Trophoblast cell (in vitro differentiated cells and primary cell): ENCODE data around the gene NOTCH2NLA. TPM values are rescaled to one million over a fixed set of nuclear protein-coding genes. Genes with fewer than 3 reads are reported as not detected.
"Not testable (repeated sequence)": the region's sequence is repeated elsewhere in the genome, so short reads cannot be mapped to it uniquely, and the experiment has no call there.

Source experiments
- DNase-seq, 2 donors: peaks; one replicate each; pipeline ENCODE4 v3.0.0-alpha.2; 2016
- H2AFZ ChIP-seq: 2 replicates; pipeline ENCODE4 v1.6.1; 2013; ENCODE audit warnings: low read length, moderate library complexity, mild to moderate bottlenecking; ENCODE audit not compliant: insufficient read depth, poor library complexity
- H2AK5ac ChIP-seq: 2 replicates; pipeline ENCODE4 v1.6.1; 2013; ENCODE audit warnings: mild to moderate bottlenecking, low read length
- H2BK120ac ChIP-seq: 2 replicates; pipeline ENCODE4 v1.6.1; 2013; ENCODE audit warnings: low read length, mild to moderate bottlenecking, moderate library complexity; ENCODE audit not compliant: insufficient read depth, poor library complexity
- H2BK12ac ChIP-seq: 2 replicates; pipeline ENCODE4 v1.6.1; 2013; ENCODE audit warnings: mild to moderate bottlenecking, low read length, moderate library complexity
- H2BK5ac ChIP-seq: 2 replicates; pipeline ENCODE4 v1.6.1; 2013; ENCODE audit warnings: low read length, low read depth, moderate library complexity, mild to moderate bottlenecking; ENCODE audit not compliant: poor library complexity
- H3K14ac ChIP-seq: 2 replicates; pipeline ENCODE4 v1.6.1; 2013; ENCODE audit warnings: mild to moderate bottlenecking, low read length
- H3K18ac ChIP-seq: 2 replicates; pipeline ENCODE4 v1.6.1; 2013; ENCODE audit warnings: mild to moderate bottlenecking, low read length
- H3K23ac ChIP-seq: 2 replicates; pipeline ENCODE4 v1.6.1; 2013; ENCODE audit warnings: low read length
- H3K27ac ChIP-seq: 2 replicates; pipeline ENCODE4 v1.5.1; 2013; ENCODE audit warnings: low read depth, mild to moderate bottlenecking, inconsistent platforms, low read length, moderate library complexity
- H3K27me3 ChIP-seq: 2 replicates; pipeline ENCODE4 v1.6.1; 2013; ENCODE audit warnings: inconsistent platforms, mild to moderate bottlenecking, low read length, moderate library complexity; ENCODE audit not compliant: insufficient read depth
- H3K36me3 ChIP-seq, 2 experiments: 1 replicate in 1 of 2; 2 replicates in 1 of 2; pipeline ENCODE4 v1.6.1; 2013; ENCODE audit warnings: low read length in 2 of 2, mild to moderate bottlenecking in 2 of 2, moderate library complexity in 1 of 2; ENCODE audit not compliant: insufficient read depth in 2 of 2, control insufficient read depth in 1 of 2
- H3K4ac ChIP-seq: 2 replicates; pipeline ENCODE4 v1.6.1; 2013; ENCODE audit warnings: low read depth, mild to moderate bottlenecking, low read length, moderate library complexity
- H3K4me1 ChIP-seq, 2 experiments: 1 replicate in 1 of 2; 2 replicates in 1 of 2; pipeline ENCODE4 v1.6.1; 2013; ENCODE audit warnings: low read length in 2 of 2, mild to moderate bottlenecking in 2 of 2, moderate library complexity in 1 of 2; ENCODE audit not compliant: insufficient read depth in 2 of 2, control insufficient read depth in 1 of 2
- H3K4me2 ChIP-seq: 2 replicates; pipeline ENCODE4 v1.6.1; 2013; ENCODE audit warnings: inconsistent platforms, mild to moderate bottlenecking, low read length, moderate library complexity
- H3K4me3 ChIP-seq: 2 replicates; pipeline ENCODE4 v1.5.1; 2013; ENCODE audit warnings: mild to moderate bottlenecking, low read depth, low read length, inconsistent platforms
- H3K79me1 ChIP-seq: one replicate; pipeline ENCODE4 v1.6.1; 2013; ENCODE audit warnings: low read length
- H3K79me2 ChIP-seq: 2 replicates; pipeline ENCODE4 v1.6.1; 2013; ENCODE audit warnings: low read length, mild to moderate bottlenecking; ENCODE audit not compliant: control insufficient read depth, insufficient read depth, poor library complexity
- H3K9ac ChIP-seq: 2 replicates; pipeline ENCODE4 v1.6.1; 2013; ENCODE audit warnings: mild to moderate bottlenecking, low read length
- H3K9me3 ChIP-seq: 2 replicates; pipeline ENCODE4 v1.6.1; 2013; ENCODE audit warnings: low read depth, mild to moderate bottlenecking, control low read depth, inconsistent platforms, low read length; ENCODE audit not compliant: insufficient read depth
- H4K12ac ChIP-seq: 2 replicates; pipeline ENCODE4 v1.6.1; 2013; ENCODE audit warnings: low read depth, mild to moderate bottlenecking, low read length, moderate library complexity
- H4K8ac ChIP-seq: 2 replicates; pipeline ENCODE4 v1.6.1; 2013; ENCODE audit warnings: low read depth, mild to moderate bottlenecking, low read length, moderate library complexity
- H4K91ac ChIP-seq: one replicate; pipeline ENCODE4 v1.6.1; 2013; ENCODE audit warnings: low read depth, mild to moderate bottlenecking, low read length, moderate library complexity
- WGBS: extraction: QIAGEN DNeasy Blood & Tissue Kit; methylation state at CpG from one replicate; pipeline ENCODE4 v1.1.7; 2013; ENCODE audit warnings: missing lambda C conversion rate; ENCODE audit not compliant: insufficient read length, insufficient coverage; ENCODE audit errors: extremely low coverage; 5-methylcytosine and 5-hydroxymethylcytosine counted together
- polyA plus RNA-seq: library from polyadenylated mRNA; stranded (reverse); fragments of 200-250 nt; gene quantifications from 2 replicates; pipeline ENCODE4 v1.2.3, GENCODE V29; 2013

Gene NOTCH2NLA
- polyA plus RNA-seq, result 9.1 and 9.5 TPM in 2 replicates

GRCh38 chr1:146228710-146229477, at the start of gene NOTCH2NLA:
TSS of gene NOTCH2NLA (minus strand) at chr1:146229021. CDS start at chr1:146189337, 39,684 bp downstream.
- H4K12ac ChIP-seq, H3K4me1 ChIP-seq, H3K79me1 ChIP-seq, H2BK12ac ChIP-seq, H3K4ac ChIP-seq, H3K36me3 ChIP-seq, H3K9me3 ChIP-seq, H3K27me3 ChIP-seq, H3K23ac ChIP-seq, H2AK5ac ChIP-seq, H3K27ac ChIP-seq, H2BK120ac ChIP-seq, H3K79me2 ChIP-seq, H3K9ac ChIP-seq: not testable (repeated sequence)
- peak within 1 kb of the TSS; percentile 79 for H3K14ac ChIP-seq
- H3K4me3 ChIP-seq, result peak within 1 kb of the TSS; percentile 80
- H3K18ac ChIP-seq, result peak within 1 kb of the TSS; percentile 75
- DNase-seq, result peak in 1 of 2 donors; percentile 0
- H3K4me2 ChIP-seq, result peak within 1 kb of the TSS; percentile 61
- no CpG with 5 or more reads among the region's 72 CpGs for WGBS
- H2AFZ ChIP-seq, result peak within 1 kb of the TSS; percentile 78
- H4K91ac ChIP-seq, result peak within 1 kb of the TSS; percentile 68
- H2BK5ac ChIP-seq, result peak within 1 kb of the TSS; percentile 40
- H4K8ac ChIP-seq, result peak within 1 kb of the TSS; percentile 93

GRCh38 chr1:146278346-146278745, 49.5 kb upstream of the NOTCH2NLA start:
- H2AFZ ChIP-seq, H3K23ac ChIP-seq, H4K8ac ChIP-seq, H4K91ac ChIP-seq, H3K4me2 ChIP-seq, H3K14ac ChIP-seq, H3K4ac ChIP-seq, H3K79me1 ChIP-seq, DNase-seq, H2AK5ac ChIP-seq, H4K12ac ChIP-seq, H2BK5ac ChIP-seq, H3K9me3 ChIP-seq, H3K27ac ChIP-seq, H3K9ac ChIP-seq, H3K18ac ChIP-seq, H3K27me3 ChIP-seq, H3K4me3 ChIP-seq, H3K4me1 ChIP-seq, H3K79me2 ChIP-seq, H2BK120ac ChIP-seq, H3K36me3 ChIP-seq, H2BK12ac ChIP-seq: not testable (repeated sequence)
- WGBS, result no CpG with 5 or more reads among the region's 3 CpGs

- H4K12ac ChIP-seq, H3K4me3 ChIP-seq, H3K4me2 ChIP-seq, DNase-seq, H3K18ac ChIP-seq, H4K91ac ChIP-seq, H3K36me3 ChIP-seq, H3K79me1 ChIP-seq, H2AFZ ChIP-seq, H3K27ac ChIP-seq, H3K4ac ChIP-seq, H3K23ac ChIP-seq, H2AK5ac ChIP-seq, H3K4me1 ChIP-seq, H4K8ac ChIP-seq, H3K14ac ChIP-seq, H2BK5ac ChIP-seq, H3K27me3 ChIP-seq, H3K9me3 ChIP-seq, H3K9ac ChIP-seq, H2BK120ac ChIP-seq, H2BK12ac ChIP-seq, H3K79me2 ChIP-seq: not testable (repeated sequence)
- no CpG with 5 or more reads among the region's 2 CpGs for WGBS
Measured at GRCh38 chr1:146277087-146277486, 48.3 kb upstream of the NOTCH2NLA start.

GRCh38 chr1:146274083-146274482, 45.3 kb upstream of the NOTCH2NLA start:
- H2AK5ac ChIP-seq, H2BK5ac ChIP-seq, H3K4me3 ChIP-seq, H4K8ac ChIP-seq, H4K91ac ChIP-seq, H3K79me1 ChIP-seq, H3K9ac ChIP-seq, H3K4ac ChIP-seq, H2BK12ac ChIP-seq, H3K4me2 ChIP-seq, H4K12ac ChIP-seq, H3K27ac ChIP-seq, H3K14ac ChIP-seq, H2AFZ ChIP-seq, H3K23ac ChIP-seq, H3K4me1 ChIP-seq, H2BK120ac ChIP-seq, H3K9me3 ChIP-seq, H3K27me3 ChIP-seq, H3K18ac ChIP-seq, H3K79me2 ChIP-seq, H3K36me3 ChIP-seq, DNase-seq: not testable (repeated sequence)
- WGBS, result no CpG with 5 or more reads among the region's 3 CpGs
